ENCODE results near the gene MAP3K4. TPM values are rescaled to one million over a fixed set of nuclear protein-coding genes. Genes with fewer than 3 reads are reported as not detected.

Gene MAP3K4
- total and polyA plus RNA-seq, 2 of the 8 experiments (the other 6 are each of a cell fraction or from before 2014, with no cell fraction given), result 16.6 to 51.6 TPM

DNA sequence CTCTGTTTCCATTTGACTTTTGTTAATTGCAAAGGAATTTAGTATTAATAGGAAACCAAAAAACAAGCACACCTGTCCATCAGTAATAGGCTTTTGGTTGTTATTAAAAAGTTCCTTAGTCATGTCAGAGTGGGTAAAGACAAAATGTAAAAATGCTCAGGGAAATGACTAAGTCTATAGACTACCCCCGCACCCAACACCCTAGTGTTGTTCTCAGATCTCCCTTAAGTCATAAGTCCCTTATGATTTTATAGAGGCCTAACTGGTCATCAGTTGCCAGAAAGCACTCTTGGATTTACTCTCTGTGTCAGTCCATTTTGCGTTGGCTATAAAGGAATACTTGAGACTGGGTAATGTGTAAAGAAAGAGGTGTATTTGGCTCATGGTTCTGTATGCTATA, 52.8 kb downstream of the MAP3K4 start (continued):
- TF ChIP-seq, protein P1, sequence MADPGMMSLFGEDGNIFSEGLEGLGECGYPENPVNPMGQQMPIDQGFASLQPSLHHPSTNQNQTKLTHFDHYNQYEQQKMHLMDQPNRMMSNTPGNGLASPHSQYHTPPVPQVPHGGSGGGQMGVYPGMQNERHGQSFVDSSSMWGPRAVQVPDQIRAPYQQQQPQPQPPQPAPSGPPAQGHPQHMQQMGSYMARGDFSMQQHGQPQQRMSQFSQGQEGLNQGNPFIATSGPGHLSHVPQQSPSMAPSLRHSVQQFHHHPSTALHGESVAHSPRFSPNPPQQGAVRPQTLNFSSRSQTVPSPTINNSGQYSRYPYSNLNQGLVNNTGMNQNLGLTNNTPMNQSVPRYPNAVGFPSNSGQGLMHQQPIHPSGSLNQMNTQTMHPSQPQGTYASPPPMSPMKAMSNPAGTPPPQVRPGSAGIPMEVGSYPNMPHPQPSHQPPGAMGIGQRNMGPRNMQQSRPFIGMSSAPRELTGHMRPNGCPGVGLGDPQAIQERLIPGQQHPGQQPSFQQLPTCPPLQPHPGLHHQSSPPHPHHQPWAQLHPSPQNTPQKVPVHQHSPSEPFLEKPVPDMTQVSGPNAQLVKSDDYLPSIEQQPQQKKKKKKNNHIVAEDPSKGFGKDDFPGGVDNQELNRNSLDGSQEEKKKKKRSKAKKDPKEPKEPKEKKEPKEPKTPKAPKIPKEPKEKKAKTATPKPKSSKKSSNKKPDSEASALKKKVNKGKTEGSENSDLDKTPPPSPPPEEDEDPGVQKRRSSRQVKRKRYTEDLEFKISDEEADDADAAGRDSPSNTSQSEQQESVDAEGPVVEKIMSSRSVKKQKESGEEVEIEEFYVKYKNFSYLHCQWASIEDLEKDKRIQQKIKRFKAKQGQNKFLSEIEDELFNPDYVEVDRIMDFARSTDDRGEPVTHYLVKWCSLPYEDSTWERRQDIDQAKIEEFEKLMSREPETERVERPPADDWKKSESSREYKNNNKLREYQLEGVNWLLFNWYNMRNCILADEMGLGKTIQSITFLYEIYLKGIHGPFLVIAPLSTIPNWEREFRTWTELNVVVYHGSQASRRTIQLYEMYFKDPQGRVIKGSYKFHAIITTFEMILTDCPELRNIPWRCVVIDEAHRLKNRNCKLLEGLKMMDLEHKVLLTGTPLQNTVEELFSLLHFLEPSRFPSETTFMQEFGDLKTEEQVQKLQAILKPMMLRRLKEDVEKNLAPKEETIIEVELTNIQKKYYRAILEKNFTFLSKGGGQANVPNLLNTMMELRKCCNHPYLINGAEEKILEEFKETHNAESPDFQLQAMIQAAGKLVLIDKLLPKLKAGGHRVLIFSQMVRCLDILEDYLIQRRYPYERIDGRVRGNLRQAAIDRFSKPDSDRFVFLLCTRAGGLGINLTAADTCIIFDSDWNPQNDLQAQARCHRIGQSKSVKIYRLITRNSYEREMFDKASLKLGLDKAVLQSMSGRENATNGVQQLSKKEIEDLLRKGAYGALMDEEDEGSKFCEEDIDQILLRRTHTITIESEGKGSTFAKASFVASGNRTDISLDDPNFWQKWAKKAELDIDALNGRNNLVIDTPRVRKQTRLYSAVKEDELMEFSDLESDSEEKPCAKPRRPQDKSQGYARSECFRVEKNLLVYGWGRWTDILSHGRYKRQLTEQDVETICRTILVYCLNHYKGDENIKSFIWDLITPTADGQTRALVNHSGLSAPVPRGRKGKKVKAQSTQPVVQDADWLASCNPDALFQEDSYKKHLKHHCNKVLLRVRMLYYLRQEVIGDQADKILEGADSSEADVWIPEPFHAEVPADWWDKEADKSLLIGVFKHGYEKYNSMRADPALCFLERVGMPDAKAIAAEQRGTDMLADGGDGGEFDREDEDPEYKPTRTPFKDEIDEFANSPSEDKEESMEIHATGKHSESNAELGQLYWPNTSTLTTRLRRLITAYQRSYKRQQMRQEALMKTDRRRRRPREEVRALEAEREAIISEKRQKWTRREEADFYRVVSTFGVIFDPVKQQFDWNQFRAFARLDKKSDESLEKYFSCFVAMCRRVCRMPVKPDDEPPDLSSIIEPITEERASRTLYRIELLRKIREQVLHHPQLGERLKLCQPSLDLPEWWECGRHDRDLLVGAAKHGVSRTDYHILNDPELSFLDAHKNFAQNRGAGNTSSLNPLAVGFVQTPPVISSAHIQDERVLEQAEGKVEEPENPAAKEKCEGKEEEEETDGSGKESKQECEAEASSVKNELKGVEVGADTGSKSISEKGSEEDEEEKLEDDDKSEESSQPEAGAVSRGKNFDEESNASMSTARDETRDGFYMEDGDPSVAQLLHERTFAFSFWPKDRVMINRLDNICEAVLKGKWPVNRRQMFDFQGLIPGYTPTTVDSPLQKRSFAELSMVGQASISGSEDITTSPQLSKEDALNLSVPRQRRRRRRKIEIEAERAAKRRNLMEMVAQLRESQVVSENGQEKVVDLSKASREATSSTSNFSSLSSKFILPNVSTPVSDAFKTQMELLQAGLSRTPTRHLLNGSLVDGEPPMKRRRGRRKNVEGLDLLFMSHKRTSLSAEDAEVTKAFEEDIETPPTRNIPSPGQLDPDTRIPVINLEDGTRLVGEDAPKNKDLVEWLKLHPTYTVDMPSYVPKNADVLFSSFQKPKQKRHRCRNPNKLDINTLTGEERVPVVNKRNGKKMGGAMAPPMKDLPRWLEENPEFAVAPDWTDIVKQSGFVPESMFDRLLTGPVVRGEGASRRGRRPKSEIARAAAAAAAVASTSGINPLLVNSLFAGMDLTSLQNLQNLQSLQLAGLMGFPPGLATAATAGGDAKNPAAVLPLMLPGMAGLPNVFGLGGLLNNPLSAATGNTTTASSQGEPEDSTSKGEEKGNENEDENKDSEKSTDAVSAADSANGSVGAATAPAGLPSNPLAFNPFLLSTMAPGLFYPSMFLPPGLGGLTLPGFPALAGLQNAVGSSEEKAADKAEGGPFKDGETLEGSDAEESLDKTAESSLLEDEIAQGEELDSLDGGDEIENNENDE (IDR thresholded peaks at IDR 0.05; ENCODE audit: insufficient replicate concordance, low read length), result no peak
- no peak for TF ChIP-seq POLR2AphosphoS5 (IDR thresholded peaks at IDR 0.05; ENCODE audit: low read depth, low read length)
- no peak for TF ChIP-seq POLR2A (IDR thresholded peaks at IDR 0.05; ENCODE audit: control extremely low read depth in 1 of 2, low read depth in 2 of 2, low read length in 2 of 2)
- no peak for TF ChIP-seq CEBPB (IDR thresholded peaks at IDR 0.05; ENCODE audit: low read depth, low read length)
- no peak for TF ChIP-seq SUZ12 (IDR thresholded peaks at IDR 0.05; ENCODE audit: low read length)
- no peak for TF ChIP-seq ZNF274 (IDR thresholded peaks at IDR 0.05; ENCODE audit: borderline replicate concordance, extremely low read depth, low read length)
- no peak for TF ChIP-seq PHF8 (conservative IDR thresholded peaks at IDR 0.05; ENCODE audit: low read depth, low read length)
- no peak for TF ChIP-seq KDM5A (IDR thresholded peaks at IDR 0.05; ENCODE audit: low read length)
- TF ChIP-seq SRF (IDR thresholded peaks at IDR 0.05; ENCODE audit: low read depth, low read length), result no peak
- no peak for TF ChIP-seq SIX5 (IDR thresholded peaks at IDR 0.05; ENCODE audit: low read depth, low read length)
- no peak for TF ChIP-seq CREB1 (IDR thresholded peaks at IDR 0.05)
- TF ChIP-seq ASH2L (IDR thresholded peaks at IDR 0.05; ENCODE audit: low read length), result no peak
- TF ChIP-seq YY1 (IDR thresholded peaks at IDR 0.05; ENCODE audit: low read depth, low read length), result no peak
